HepG2 (cell line): ENCODE data around the gene C2orf42. TPM values are rescaled to one million over a fixed set of nuclear protein-coding genes. Genes with fewer than 3 reads are reported as not detected.

Source experiments
- DBP ChIP-seq: sonication (generic); formaldehyde crosslinking; IDR thresholded peaks from 2 replicates; pipeline ENCODE4 v1.4.0; 2020; ENCODE audit warnings: missing genetic modification reagents; ENCODE audit errors: not compliant biosample characterization
- HNF1A ChIP-seq, 2 experiments: sonication (generic) in 1 of 2; formaldehyde crosslinking in 1 of 2; IDR thresholded peaks; 2 replicates each; pipeline versions ENCODE4 v1.4.0 to v1.6.1; 2016 to 2020; ENCODE audit warnings: borderline replicate concordance in 1 of 2, low read depth in 1 of 2, mild to moderate bottlenecking in 1 of 2, missing genetic modification reagents in 1 of 2
- IRF2 ChIP-seq: IDR thresholded peaks from 2 replicates; pipeline ENCODE4 v1.6.1; 2018; ENCODE audit warnings: missing genetic modification reagents, missing compliant biosample characterization
- PITX1 ChIP-seq: sonication (generic); formaldehyde crosslinking; IDR thresholded peaks from 2 replicates; pipeline ENCODE4 v1.5.1; 2020; ENCODE audit warnings: mild to moderate bottlenecking, missing genetic modification reagents
- RCOR2 ChIP-seq: IDR thresholded peaks from 2 replicates; pipeline ENCODE4 v1.6.1; 2016; ENCODE audit warnings: missing biosample characterization, missing genetic modification reagents
- RFXANK ChIP-seq: IDR thresholded peaks from 2 replicates; pipeline ENCODE4 v1.6.1; 2016
- SAFB2 ChIP-seq: sonication (generic); formaldehyde crosslinking; IDR thresholded peaks from 2 replicates; pipeline ENCODE4 v1.5.1; 2020; ENCODE audit warnings: missing genetic modification reagents, low read depth, mild to moderate bottlenecking, borderline replicate concordance
- THAP8 ChIP-seq: sonication (generic); formaldehyde crosslinking; IDR thresholded peaks from 2 replicates; pipeline ENCODE4 v1.5.1; 2020; ENCODE audit warnings: missing genetic modification reagents, mild to moderate bottlenecking, borderline replicate concordance
- ZNF235 ChIP-seq: sonication (generic); formaldehyde crosslinking; IDR thresholded peaks from 2 replicates; pipeline ENCODE4 v1.8.1; 2023; ENCODE audit warnings: mild to moderate bottlenecking, missing genetic modification reagents, borderline replicate concordance
- ZNF605 ChIP-seq: sonication (generic); formaldehyde crosslinking; IDR thresholded peaks from 2 replicates; pipeline ENCODE4 v1.8.0; 2022; ENCODE audit warnings: mild to moderate bottlenecking, missing genetic modification reagents
- ZNF788 ChIP-seq: sonication (generic); formaldehyde crosslinking; IDR thresholded peaks from 2 replicates; pipeline ENCODE4 v1.5.0; 2020; ENCODE audit warnings: mild to moderate bottlenecking, missing genetic modification reagents, borderline replicate concordance
- polyA plus RNA-seq, 8 experiments: library from polyadenylated mRNA; depleted of rRNA in 3 of 8; stranded (reverse) in 7 of 8; unstranded in 1 of 8; fragments of >200 nt; fragmentation: Illumina TruSeq in 4 of 8; extraction: Trizol in 4 of 8; gene quantifications; 2 replicates each; pipeline versions ENCODE4 v1.2.1 to v1.2.3, GENCODE V29; 2011 to 2016; ENCODE audit warnings: low read depth in 4 of 8, missing spikeins in 1 of 8, mixed read lengths in 1 of 8; ENCODE audit not compliant: insufficient read depth in 1 of 8
- total RNA-seq, 5 experiments: library from RNA; depleted of rRNA; stranded (reverse); fragments of >200 nt; fragmentation: Illumina TruSeq; extraction: Trizol; gene quantifications; 2 replicates each; pipeline ENCODE4 v1.2.3, GENCODE V29; 2016; ENCODE audit warnings: low read depth in 1 of 5
- TF ChIP-seq, protein P1 (sequence below): sonication (generic); formaldehyde crosslinking; IDR thresholded peaks from 2 replicates; pipeline ENCODE4 v1.4.0; 2020; ENCODE audit warnings: missing genetic modification reagents, mild to moderate bottlenecking, borderline replicate concordance
- TF ChIP-seq, protein P2 (sequence below): sonication (generic); formaldehyde crosslinking; IDR thresholded peaks from 2 replicates; pipeline ENCODE4 v1.9.0; 2021; ENCODE audit warnings: mild to moderate bottlenecking, missing genetic modification reagents

C2orf42 gene
- total and polyA plus RNA-seq, 2 of the 13 experiments (the other 11 are each of a cell fraction or from before 2014, with no cell fraction given), result 9.3 to 9.9 TPM

DNA sequence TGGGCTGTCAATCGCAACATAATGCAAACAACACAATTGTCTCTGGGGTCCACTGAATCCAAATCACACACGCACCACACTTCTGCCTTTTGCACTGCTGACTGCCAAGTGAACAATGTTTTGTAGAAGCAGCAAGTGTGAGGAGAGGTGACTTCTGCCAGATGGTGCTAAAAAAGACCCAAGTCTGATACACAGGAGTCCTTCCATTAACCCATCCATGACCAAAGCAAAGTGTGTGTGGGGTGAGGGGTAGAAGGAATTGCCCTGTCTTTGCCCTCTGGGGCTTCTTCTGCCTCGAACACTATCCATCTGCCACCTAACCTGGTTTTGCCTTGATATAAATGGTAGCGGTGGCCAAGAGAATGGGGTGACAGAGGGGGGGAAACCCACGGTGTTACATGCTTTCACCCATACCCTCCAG is 50.0 kb downstream of the C2orf42 start (continued):
- TF ChIP-seq DBP (CRISPR knock-in tag) (no peak), HNF1A (IDR thresholded peaks at IDR 0.05; ENCODE audit: low read depth) (no peak), HNF1A (CRISPR knock-in tag; IDR thresholded peaks at IDR 0.05; ENCODE audit: borderline replicate concordance) (no peak), ZNF788 (CRISPR knock-in tag) (no peak; the same call in 1 of the 2 replicates), THAP8 (CRISPR knock-in tag) (no peak), PITX1 (CRISPR knock-in tag) (0 out of 2 replicates have a peak, but pooled peaks have one; percentile 13), RFXANK (no peak), SAFB2 (CRISPR knock-in tag) (0 out of 2 replicates have a peak, but pooled peaks have one; percentile 31), IRF2 (CRISPR knock-in tag) (no peak), ZNF235 (CRISPR knock-in tag) (no peak), RCOR2 (CRISPR knock-in tag) (no peak), ZNF605 (CRISPR knock-in tag) (no peak)
- TF ChIP-seq, protein P1, sequence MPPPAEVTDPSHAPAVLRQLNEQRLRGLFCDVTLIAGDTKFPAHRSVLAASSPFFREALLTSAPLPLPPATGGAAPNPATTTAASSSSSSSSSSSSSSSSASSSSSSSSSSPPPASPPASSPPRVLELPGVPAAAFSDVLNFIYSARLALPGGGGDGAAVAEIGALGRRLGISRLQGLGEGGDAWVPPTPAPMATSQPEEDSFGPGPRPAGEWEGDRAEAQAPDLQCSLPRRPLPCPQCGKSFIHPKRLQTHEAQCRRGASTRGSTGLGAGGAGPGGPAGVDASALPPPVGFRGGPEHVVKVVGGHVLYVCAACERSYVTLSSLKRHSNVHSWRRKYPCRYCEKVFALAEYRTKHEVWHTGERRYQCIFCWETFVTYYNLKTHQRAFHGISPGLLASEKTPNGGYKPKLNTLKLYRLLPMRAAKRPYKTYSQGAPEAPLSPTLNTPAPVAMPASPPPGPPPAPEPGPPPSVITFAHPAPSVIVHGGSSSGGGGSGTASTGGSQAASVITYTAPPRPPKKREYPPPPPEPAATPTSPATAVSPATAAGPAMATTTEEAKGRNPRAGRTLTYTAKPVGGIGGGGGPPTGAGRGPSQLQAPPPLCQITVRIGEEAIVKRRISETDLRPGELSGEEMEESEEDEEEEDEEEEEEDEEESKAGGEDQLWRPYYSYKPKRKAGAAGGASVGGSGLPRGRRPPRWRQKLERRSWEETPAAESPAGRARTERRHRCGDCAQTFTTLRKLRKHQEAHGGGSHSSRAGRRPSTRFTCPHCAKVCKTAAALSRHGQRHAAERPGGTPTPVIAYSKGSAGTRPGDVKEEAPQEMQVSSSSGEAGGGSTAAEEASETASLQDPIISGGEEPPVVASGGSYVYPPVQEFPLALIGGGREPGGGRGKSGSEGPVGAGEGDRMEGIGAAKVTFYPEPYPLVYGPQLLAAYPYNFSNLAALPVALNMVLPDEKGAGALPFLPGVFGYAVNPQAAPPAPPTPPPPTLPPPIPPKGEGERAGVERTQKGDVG (CRISPR knock-in tag), result no peak
- TF ChIP-seq, protein P2, sequence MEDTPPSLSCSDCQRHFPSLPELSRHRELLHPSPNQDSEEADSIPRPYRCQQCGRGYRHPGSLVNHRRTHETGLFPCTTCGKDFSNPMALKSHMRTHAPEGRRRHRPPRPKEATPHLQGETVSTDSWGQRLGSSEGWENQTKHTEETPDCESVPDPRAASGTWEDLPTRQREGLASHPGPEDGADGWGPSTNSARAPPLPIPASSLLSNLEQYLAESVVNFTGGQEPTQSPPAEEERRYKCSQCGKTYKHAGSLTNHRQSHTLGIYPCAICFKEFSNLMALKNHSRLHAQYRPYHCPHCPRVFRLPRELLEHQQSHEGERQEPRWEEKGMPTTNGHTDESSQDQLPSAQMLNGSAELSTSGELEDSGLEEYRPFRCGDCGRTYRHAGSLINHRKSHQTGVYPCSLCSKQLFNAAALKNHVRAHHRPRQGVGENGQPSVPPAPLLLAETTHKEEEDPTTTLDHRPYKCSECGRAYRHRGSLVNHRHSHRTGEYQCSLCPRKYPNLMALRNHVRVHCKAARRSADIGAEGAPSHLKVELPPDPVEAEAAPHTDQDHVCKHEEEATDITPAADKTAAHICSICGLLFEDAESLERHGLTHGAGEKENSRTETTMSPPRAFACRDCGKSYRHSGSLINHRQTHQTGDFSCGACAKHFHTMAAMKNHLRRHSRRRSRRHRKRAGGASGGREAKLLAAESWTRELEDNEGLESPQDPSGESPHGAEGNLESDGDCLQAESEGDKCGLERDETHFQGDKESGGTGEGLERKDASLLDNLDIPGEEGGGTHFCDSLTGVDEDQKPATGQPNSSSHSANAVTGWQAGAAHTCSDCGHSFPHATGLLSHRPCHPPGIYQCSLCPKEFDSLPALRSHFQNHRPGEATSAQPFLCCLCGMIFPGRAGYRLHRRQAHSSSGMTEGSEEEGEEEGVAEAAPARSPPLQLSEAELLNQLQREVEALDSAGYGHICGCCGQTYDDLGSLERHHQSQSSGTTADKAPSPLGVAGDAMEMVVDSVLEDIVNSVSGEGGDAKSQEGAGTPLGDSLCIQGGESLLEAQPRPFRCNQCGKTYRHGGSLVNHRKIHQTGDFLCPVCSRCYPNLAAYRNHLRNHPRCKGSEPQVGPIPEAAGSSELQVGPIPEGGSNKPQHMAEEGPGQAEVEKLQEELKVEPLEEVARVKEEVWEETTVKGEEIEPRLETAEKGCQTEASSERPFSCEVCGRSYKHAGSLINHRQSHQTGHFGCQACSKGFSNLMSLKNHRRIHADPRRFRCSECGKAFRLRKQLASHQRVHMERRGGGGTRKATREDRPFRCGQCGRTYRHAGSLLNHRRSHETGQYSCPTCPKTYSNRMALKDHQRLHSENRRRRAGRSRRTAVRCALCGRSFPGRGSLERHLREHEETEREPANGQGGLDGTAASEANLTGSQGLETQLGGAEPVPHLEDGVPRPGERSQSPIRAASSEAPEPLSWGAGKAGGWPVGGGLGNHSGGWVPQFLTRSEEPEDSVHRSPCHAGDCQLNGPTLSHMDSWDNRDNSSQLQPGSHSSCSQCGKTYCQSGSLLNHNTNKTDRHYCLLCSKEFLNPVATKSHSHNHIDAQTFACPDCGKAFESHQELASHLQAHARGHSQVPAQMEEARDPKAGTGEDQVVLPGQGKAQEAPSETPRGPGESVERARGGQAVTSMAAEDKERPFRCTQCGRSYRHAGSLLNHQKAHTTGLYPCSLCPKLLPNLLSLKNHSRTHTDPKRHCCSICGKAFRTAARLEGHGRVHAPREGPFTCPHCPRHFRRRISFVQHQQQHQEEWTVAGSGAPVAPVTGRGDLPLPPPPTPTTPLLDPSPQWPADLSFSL (CRISPR knock-in tag), result peak; percentile 55; the same call in 1 of the 2 replicates
